OCI-LY3 (cell line): ENCODE data around the gene OR52B6.

Experiments
- CTCF ChIP-seq: fragments of 200-600, 300-600 bp; sonication (generic); IDR thresholded peaks from 2 replicates; pipeline ENCODE4 v1.5.1; 2014; ENCODE audit warnings: antibody characterized with exemption, low read length, low read depth
- EZH2phosphoT487 ChIP-seq: fragments of 200-600 bp; shearing (Covaris generic); IDR thresholded peaks from 2 replicates; pipeline ENCODE4 v1.6.1; 2018; ENCODE audit warnings: antibody characterized with exemption, mixed run types, low read depth

- TF ChIP-seq CTCF: no peak
- TF ChIP-seq EZH2phosphoT487: no peak
These were observed 22.6 kb downstream of the OR52B6 start for GRCh38 chr11:5603326-5603725.
